Peyer's patch (tissue), 4 donors: ENCODE data around the gene CDC42BPA. TPM values are rescaled to one million over a fixed set of nuclear protein-coding genes. Genes with fewer than 3 reads are reported as not detected.
"Not testable (repeated sequence)": the region's sequence is repeated elsewhere in the genome, so short reads cannot be mapped to it uniquely, and the experiment has no call there.

Experiments
- DNase-seq, 3 donors: peaks; one replicate each; pipeline ENCODE4 v3.0.0-alpha.2; 2017 to 2019
- H3K27ac ChIP-seq, 4 donors: fragments of 200-600 bp; sonication (generic); one replicate each; pipeline ENCODE4 v1.5.1; 2016 to 2019
- H3K27me3 ChIP-seq, 2 donors: fragments of 200-600 bp; sonication (generic); one replicate each; pipeline ENCODE4 v1.5.1; 2019
- H3K36me3 ChIP-seq, 3 donors: fragments of 200-600 bp; sonication (generic); one replicate each; pipeline ENCODE4 v1.5.1; 2016 to 2019
- H3K4me1 ChIP-seq, 4 donors: fragments of 200-600 bp; sonication (generic); one replicate each; pipeline ENCODE4 v1.5.1; 2016 to 2019
- H3K4me3 ChIP-seq, 4 donors: fragments of 200-600 bp; sonication (generic); 1 replicate in 3 of 4; 2 replicates in 1 of 4; pipeline ENCODE4 v1.5.1; 2016 to 2019; ENCODE audit warnings: mild to moderate bottlenecking in 1 of 4
- H3K9me3 ChIP-seq, 4 donors: fragments of 200-600 bp; sonication (generic); one replicate each; pipeline ENCODE4 v1.5.1; 2016 to 2019; ENCODE audit warnings: mild to moderate bottlenecking in 1 of 4
- CTCF ChIP-seq, 6 experiments: fragments of 450-650 bp in 4 of 6; fragments of 200-600 bp in 2 of 6; sonication (generic) in 1 of 6; IDR thresholded peaks; one replicate each; pipeline ENCODE4 v1.5.1; 2017 to 2019; ENCODE audit warnings: antibody characterized with exemption in 6 of 6, mild to moderate bottlenecking in 3 of 6, moderate library complexity in 1 of 6
- POLR2A ChIP-seq, 2 donors: fragments of 450-650 bp; IDR thresholded peaks; one replicate each; pipeline ENCODE4 v1.5.1; 2017; ENCODE audit warnings: antibody characterized with exemption in 2 of 2, mild to moderate bottlenecking in 2 of 2, moderate library complexity in 2 of 2
- total RNA-seq, 4 donors: library from RNA; depleted of rRNA; stranded (reverse); fragments of >200 nt; gene quantifications; one replicate each; pipeline ENCODE4 v1.1.0, GENCODE V29; 2016

CDC42BPA gene
- total RNA-seq, 4 donors from 2014 or later = 49.3 to 107 (median 53.9) TPM

GRCh38 chr1:227006226-227006796 is 312.0 kb downstream of the CDC42BPA start:
- H3K27ac ChIP-seq = no peak overlapping the region
- no peak for TF ChIP-seq POLR2A (IDR thresholded peaks at IDR 0.05)
- TF ChIP-seq CTCF (IDR thresholded peaks at IDR 0.05) = no peak
- H3K36me3 ChIP-seq = peaks cover 0 to 6% (median 0%) of the 10 kb centered on the region in 3 donors
- H3K9me3 ChIP-seq = no peaks in the 10 kb centered on the region
- H3K4me1 ChIP-seq = no peaks in the 10 kb centered on the region
- no peak for DNase-seq
- H3K4me3 ChIP-seq = no peak overlapping the region
- no peaks in the 10 kb centered on the region for H3K27me3 ChIP-seq

GRCh38 chr1:227004796-227005195 is 313.5 kb downstream of the CDC42BPA start:
- peaks cover 0 to 6% (median 0%) of the 10 kb centered on the region in 3 donors for H3K36me3 ChIP-seq
- no peak overlapping the region for H3K4me3 ChIP-seq
- no peak for TF ChIP-seq CTCF (IDR thresholded peaks at IDR 0.05)
- no peak for TF ChIP-seq POLR2A (IDR thresholded peaks at IDR 0.05)
- H3K4me1 ChIP-seq = no peaks in the 10 kb centered on the region
- no peaks in the 10 kb centered on the region for H3K27me3 ChIP-seq
- no peak for DNase-seq
- H3K9me3 ChIP-seq = no peaks in the 10 kb centered on the region
- H3K27ac ChIP-seq = no peak overlapping the region

- TF ChIP-seq POLR2A (IDR thresholded peaks at IDR 0.05) = no peak
- DNase-seq = no peak
- H3K27ac ChIP-seq = no peak overlapping the region
- no peaks in the 10 kb centered on the region for H3K27me3 ChIP-seq
- H3K36me3 ChIP-seq = peaks cover 0 to 6% (median 0%) of the 10 kb centered on the region in 3 donors
- no peaks in the 10 kb centered on the region for H3K9me3 ChIP-seq
- H3K4me3 ChIP-seq = no peak overlapping the region
- no peaks in the 10 kb centered on the region for H3K4me1 ChIP-seq
Observed at GRCh38 chr1:227003165-227003564, 315.1 kb downstream of the CDC42BPA start.

- Histone ChIP-seq H3K4me1 (no peaks in the 10 kb centered on the region), H3K27me3 (no peaks in the 10 kb centered on the region), H3K4me3 (no peak overlapping the region), H3K9me3 (no peaks in the 10 kb centered on the region), H3K36me3 (peaks cover 0 to 6% (median 0%) of the 10 kb centered on the region in 3 donors), H3K27ac (no peak overlapping the region)
- TF ChIP-seq CTCF (IDR thresholded peaks at IDR 0.05) = no peak
- no peak for TF ChIP-seq POLR2A (IDR thresholded peaks at IDR 0.05)
- DNase-seq = no peak
Observed at GRCh38 chr1:227002531-227003049, 315.7 kb downstream of the CDC42BPA start.

GRCh38 chr1:226999579-226999978 is 318.7 kb downstream of the CDC42BPA start:
- H3K36me3 ChIP-seq = not testable (repeated sequence)

DNA sequence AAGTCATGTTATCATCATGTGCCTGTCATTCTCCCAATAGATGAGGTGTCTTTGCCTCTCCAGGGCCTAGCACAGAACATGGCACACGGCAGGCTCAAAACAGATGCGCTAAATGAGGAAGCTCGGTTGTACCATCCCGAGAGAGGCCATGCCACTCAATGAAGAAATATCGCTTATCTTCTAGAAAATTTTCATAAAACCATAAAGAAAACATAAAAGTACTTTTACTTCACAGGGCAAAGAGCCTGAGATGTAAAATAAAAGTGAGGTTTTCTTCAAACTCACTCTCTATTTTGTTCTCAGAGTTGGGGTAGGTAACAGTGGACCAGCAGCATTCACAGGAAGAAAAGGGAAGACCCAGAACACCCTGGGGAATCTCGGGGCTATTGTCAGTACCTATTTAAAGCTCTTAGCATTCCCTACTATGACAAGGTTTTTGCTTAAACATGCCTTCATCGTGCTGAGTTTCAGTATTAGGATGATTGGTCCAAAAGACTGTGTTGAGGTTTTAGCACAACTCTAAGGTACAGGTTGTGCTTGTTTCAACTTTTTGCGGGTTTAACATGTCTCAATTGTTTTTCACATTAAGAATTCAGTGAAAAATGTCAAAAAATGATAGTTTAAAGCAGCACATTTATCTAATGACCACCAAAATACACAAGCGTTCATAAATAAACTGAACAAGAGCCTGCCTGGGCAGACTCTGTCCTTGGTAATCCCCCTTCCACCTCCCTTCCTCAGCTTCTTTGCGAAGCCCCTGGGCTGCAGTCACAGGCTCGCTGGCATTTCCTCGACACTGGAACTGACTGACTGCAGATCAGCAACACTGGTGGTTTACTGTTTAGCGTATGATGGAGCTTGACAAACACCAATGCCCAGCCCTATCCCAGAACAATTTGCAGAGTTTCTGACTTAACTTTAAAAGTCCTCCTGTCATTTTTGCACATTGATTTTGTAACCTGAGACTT is 322.6 kb downstream of the CDC42BPA start:
- H3K27ac ChIP-seq = no peak overlapping the region
- H3K4me1 ChIP-seq = peaks cover 0 to 5% (median 0%) of the 10 kb centered on the region in 4 donors
- DNase-seq = no peak
- peaks cover 0 to 10% (median 0%) of the 10 kb centered on the region in 3 donors for H3K36me3 ChIP-seq
- no peak overlapping the region for H3K4me3 ChIP-seq
- no peaks in the 10 kb centered on the region for H3K27me3 ChIP-seq
- TF ChIP-seq POLR2A (IDR thresholded peaks at IDR 0.05) (no peak), CTCF (IDR thresholded peaks at IDR 0.05) (no peak)
- no peaks in the 10 kb centered on the region for H3K9me3 ChIP-seq

More at GRCh38 chr1:226999579-226999978, 318.7 kb downstream of the CDC42BPA start:
- not testable (repeated sequence) for H3K4me1 ChIP-seq, H3K9me3 ChIP-seq, H3K27ac ChIP-seq, DNase-seq, H3K27me3 ChIP-seq, H3K4me3 ChIP-seq
